ENCODE measurements around the gene MYZAP. TPM values are rescaled to one million over a fixed set of nuclear protein-coding genes. Genes with fewer than 3 reads are reported as not detected.

MYZAP gene
- total RNA-seq, 1 donor from 2014 or later: 934 TPM

- intact Hi-C loops (cut with micrococcal nuclease): no loop called here
- H3K27ac ChIP-seq (replicated peaks): peak overlapping the region; percentile 95
- peak overlapping the region; percentile 88 for H3K4me3 ChIP-seq
- no peaks in the 10 kb centered on the region for H3K27me3 ChIP-seq (ENCODE audit: low read depth)
- TF ChIP-seq CTCF (IDR thresholded peaks at IDR 0.05; ENCODE audit: borderline replicate concordance): no peak
- no peaks in the 10 kb centered on the region for H3K9me3 ChIP-seq (replicated peaks)
- H3K4me1 ChIP-seq: peaks cover 72% of the 10 kb centered on the region
- DNase-seq: peak; percentile 74
- peaks cover 4% of the 10 kb centered on the region for H3K36me3 ChIP-seq
Observed at GRCh38 chr15:57595011-57595866, 3.5 kb downstream of the MYZAP start.

GRCh38 chr15:57596301-57596855 lies 4.7 kb downstream of the MYZAP start:
- TF ChIP-seq CTCF (IDR thresholded peaks at IDR 0.05; ENCODE audit: borderline replicate concordance): no peak
- Histone ChIP-seq H3K27ac (replicated peaks) (peak overlapping the region; percentile 95), H3K27me3 (ENCODE audit: low read depth) (no peaks in the 10 kb centered on the region), H3K4me3 (peak overlapping the region; percentile 61), H3K36me3 (peaks cover 4% of the 10 kb centered on the region), H3K4me1 (peaks cover 66% of the 10 kb centered on the region), H3K9me3 (replicated peaks) (no peaks in the 10 kb centered on the region)
- no peak for DNase-seq
- intact Hi-C loops (cut with micrococcal nuclease): no loop called here

GRCh38 chr15:57596978-57597377 lies 5.3 kb downstream of the MYZAP start:
- peaks cover 67% of the 10 kb centered on the region for H3K4me1 ChIP-seq
- intact Hi-C loops (cut with micrococcal nuclease): no loop called here

GRCh38 chr15:57597431-57597830 lies 5.7 kb downstream of the MYZAP start:
- Histone ChIP-seq H3K4me3 (peak overlapping the region; percentile 61), H3K4me1 (peaks cover 67% of the 10 kb centered on the region)

More at GRCh38 chr15:57596978-57597377, 5.3 kb downstream of the MYZAP start:
- peak overlapping the region; percentile 61 for H3K4me3 ChIP-seq
- no peaks in the 10 kb centered on the region for H3K9me3 ChIP-seq (replicated peaks)
- peak overlapping the region; percentile 95 for H3K27ac ChIP-seq (replicated peaks)
- H3K36me3 ChIP-seq: peaks cover 4% of the 10 kb centered on the region
- no peaks in the 10 kb centered on the region for H3K27me3 ChIP-seq (ENCODE audit: low read depth)
- TF ChIP-seq CTCF (IDR thresholded peaks at IDR 0.05; ENCODE audit: borderline replicate concordance): no peak
- no peak for DNase-seq

GRCh38 chr15:57598346-57598745 lies 6.6 kb downstream of the MYZAP start:
- Histone ChIP-seq H3K27me3 (ENCODE audit: low read depth) (no peaks in the 10 kb centered on the region), H3K4me1 (peaks cover 69% of the 10 kb centered on the region), H3K27ac (replicated peaks) (peak overlapping the region; percentile 95), H3K9me3 (replicated peaks) (no peaks in the 10 kb centered on the region), H3K4me3 (peak overlapping the region; percentile 61), H3K36me3 (peaks cover 4% of the 10 kb centered on the region)
- TF ChIP-seq CTCF (IDR thresholded peaks at IDR 0.05; ENCODE audit: borderline replicate concordance): no peak
- no peak for DNase-seq
- intact Hi-C loops (cut with micrococcal nuclease): no loop called here

More at GRCh38 chr15:57597431-57597830, 5.7 kb downstream of the MYZAP start:
- no peak for TF ChIP-seq CTCF (IDR thresholded peaks at IDR 0.05; ENCODE audit: borderline replicate concordance)
- DNase-seq: no peak
- Histone ChIP-seq H3K27me3 (ENCODE audit: low read depth) (no peaks in the 10 kb centered on the region), H3K9me3 (replicated peaks) (no peaks in the 10 kb centered on the region), H3K36me3 (peaks cover 4% of the 10 kb centered on the region), H3K27ac (replicated peaks) (peak overlapping the region; percentile 95)
- intact Hi-C loops (cut with micrococcal nuclease): no loop called here
